T-helper 1 cell treated with Interleukin-12 subunit alpha and Interleukin-12 subunit beta and Interleukin-4 antibody, amounts not matched to agents 30 ng/mL and 1 ng/mL, for 36 hours (primary cell): ENCODE data around the gene ACSL4. TPM values are rescaled to one million over a fixed set of nuclear protein-coding genes. Genes with fewer than 3 reads are reported as not detected.
"Not testable (repeated sequence)": the region's sequence is repeated elsewhere in the genome, so short reads cannot be mapped to it uniquely, and the experiment has no call there.

Source experiments
- intact Hi-C: fragments of 100-400 bp; cut with micrococcal nuclease; formaldehyde crosslinking; loops from one replicate; pipeline ENCODE4 v1.15.1; 2024
- total RNA-seq: library from RNA; stranded (reverse); gene quantifications from 2 replicates; pipeline ENCODE4 v1.2.3, GENCODE V29; 2022

ACSL4 gene
- total RNA-seq, 1 donor from 2014 or later = 42.9 TPM

GRCh38 chrX:109679820-109680219, 53.2 kb downstream of the ACSL4 start:
- intact Hi-C loops = loop anchor here (10.0 kb wide), 1 partner anchor 45 kb away; no protein-coding TSS in a partner anchor

- intact Hi-C loops = no loop called here
These were observed 60.8 kb downstream of the ACSL4 start for GRCh38 chrX:109672239-109672638.

GRCh38 chrX:109671170-109671569, 61.9 kb downstream of the ACSL4 start:
- intact Hi-C loops = not testable (repeated sequence)

GRCh38 chrX:109667986-109668385, 65.1 kb downstream of the ACSL4 start:
- intact Hi-C loops = no loop called here

- intact Hi-C loops = no loop called here
These were observed 72.5 kb downstream of the ACSL4 start for GRCh38 chrX:109660435-109661143.

- intact Hi-C loops = no loop called here
These were observed 74.7 kb downstream of the ACSL4 start for GRCh38 chrX:109658391-109658790.

- intact Hi-C loops = not testable (repeated sequence)
These were observed 75.7 kb downstream of the ACSL4 start for GRCh38 chrX:109657364-109657763.

- intact Hi-C loops = no loop called here
These were observed 76.3 kb downstream of the ACSL4 start for GRCh38 chrX:109656774-109657173.

- intact Hi-C loops = no loop called here
These were observed 77.4 kb downstream of the ACSL4 start for GRCh38 chrX:109655502-109656201.

- intact Hi-C loops = no loop called here
These were observed 78.4 kb downstream of the ACSL4 start for GRCh38 chrX:109654516-109655109.

GRCh38 chrX:109644671-109645070, 88.4 kb downstream of the ACSL4 start:
- intact Hi-C loops = not testable (repeated sequence)

GRCh38 chrX:109643687-109644086, 89.4 kb downstream of the ACSL4 start:
- intact Hi-C loops = no loop called here

- intact Hi-C loops = loop anchor here (2.0 to 10.0 kb wide), 4 partner anchors 47 to 249 kb away; partner anchors contain the start of gene NXT2
These were observed 94.9 kb downstream of the ACSL4 start for GRCh38 chrX:109638158-109638557.

GRCh38 chrX:109637477-109637876, 95.6 kb downstream of the ACSL4 start:
- intact Hi-C loops = loop anchor here (5.0 to 10.0 kb wide), 2 partner anchors 47 to 250 kb away; no protein-coding TSS in a partner anchor

GRCh38 chrX:109635146-109635545, 97.9 kb downstream of the ACSL4 start:
- intact Hi-C loops = loop anchor here (1.0 to 10.0 kb wide), 3 partner anchors 50 to 252 kb away; no protein-coding TSS in a partner anchor

GRCh38 chrX:109632906-109633504, 100.1 kb downstream of the ACSL4 start:
- intact Hi-C loops = loop anchor here (10.0 kb wide), 1 partner anchor 52 kb away; no protein-coding TSS in a partner anchor

GRCh38 chrX:109629310-109629709, 103.7 kb downstream of the ACSL4 start:
- intact Hi-C loops = no loop called here

- intact Hi-C loops = no loop called here
These were observed 106.4 kb downstream of the ACSL4 start for GRCh38 chrX:109626637-109627036.

- intact Hi-C loops = no loop called here
These were observed 108.1 kb downstream of the ACSL4 start, which contains the start of gene KCNE5 for GRCh38 chrX:109624641-109625616. Gene KCNE5 (minus strand): TSS chrX:109625172. CDS start chrX:109625020, 152 bp downstream.

- intact Hi-C loops = no loop called here
These were observed 109.1 kb downstream of the ACSL4 start for GRCh38 chrX:109623997-109624396.
